Neural cell (in vitro differentiated cells): ENCODE measurements around the gene CRKL. TPM values are rescaled to one million over a fixed set of nuclear protein-coding genes. Genes with fewer than 3 reads are reported as not detected.

Experiments used
- H2AFZ ChIP-seq: fragments of 200-600, 300-800 bp; sonication (generic), shearing (Covaris generic); 2 replicates; pipeline ENCODE4 v1.6.0; 2014; ENCODE audit warnings: low read depth, mild to moderate bottlenecking, antibody characterized with exemption, low read length, moderate library complexity
- H3F3A ChIP-seq: fragments of 200-600 bp; shearing (Covaris generic); 2 replicates; pipeline ENCODE4 v1.6.1; 2016; ENCODE audit warnings: mild to moderate bottlenecking, moderate library complexity, mixed read lengths, antibody characterized with exemption, low read length; ENCODE audit not compliant: insufficient read depth, poor library complexity, severe bottlenecking
- H3K27ac ChIP-seq: fragments of 200-600, 300-800 bp; sonication (generic), shearing (Covaris generic); 2 replicates; pipeline ENCODE4 v1.5.1; 2014; ENCODE audit warnings: mild to moderate bottlenecking, low read length, moderate library complexity
- H3K27me3 ChIP-seq: fragments of 300-800, 200-600 bp; sonication (generic), shearing (Covaris generic); 2 replicates; pipeline ENCODE4 v1.6.0; 2014; ENCODE audit warnings: mild to moderate bottlenecking, low read depth, low read length, moderate library complexity; ENCODE audit not compliant: insufficient read depth
- H3K36me3 ChIP-seq: fragments of 300-800, 200-600 bp; sonication (generic), shearing (Covaris generic); 2 replicates; pipeline ENCODE4 v1.5.1; 2014; ENCODE audit warnings: mild to moderate bottlenecking, antibody characterized with exemption, low read length, moderate library complexity; ENCODE audit not compliant: insufficient read depth
- H3K4me2 ChIP-seq: fragments of 300-800, 200-600 bp; sonication (generic), shearing (Covaris generic); 2 replicates; pipeline ENCODE4 v1.6.0; 2014; ENCODE audit warnings: mild to moderate bottlenecking, low read length
- H3K4me3 ChIP-seq: fragments of 300-800, 200-600 bp; sonication (generic), shearing (Covaris generic); 2 replicates; pipeline ENCODE4 v1.5.1; 2014; ENCODE audit warnings: mild to moderate bottlenecking, low read length, moderate library complexity
- H3K79me2 ChIP-seq: fragments of 200-600 bp; shearing (Covaris generic); replicated peaks from 2 replicates; pipeline ENCODE4 v1.6.0; 2014; ENCODE audit warnings: mild to moderate bottlenecking, low read length, moderate library complexity; ENCODE audit not compliant: insufficient read depth
- H3K9ac ChIP-seq: fragments of 300-800, 200-600 bp; sonication (generic), shearing (Covaris generic); 2 replicates; pipeline ENCODE4 v1.6.1; 2016; ENCODE audit warnings: mild to moderate bottlenecking, low read length, mixed read lengths
- H3K9me2 ChIP-seq: fragments of 200-600 bp; shearing (Covaris generic); 2 replicates; pipeline ENCODE4 v1.6.1; 2016; ENCODE audit warnings: mild to moderate bottlenecking, low read length, mixed read lengths; ENCODE audit not compliant: insufficient read depth
- H3K9me3 ChIP-seq: fragments of 200-600, 300-800 bp; sonication (generic), shearing (Covaris generic); 2 replicates; pipeline ENCODE4 v1.6.1; 2016; ENCODE audit warnings: mild to moderate bottlenecking, mixed run types, low read length, moderate library complexity, mixed read lengths
- H4K20me1 ChIP-seq: fragments of 200-600 bp; shearing (Covaris generic); 2 replicates; pipeline ENCODE4 v1.6.1; 2016; ENCODE audit warnings: mild to moderate bottlenecking, mixed run types; ENCODE audit not compliant: insufficient read depth
- EP300 ChIP-seq: fragments of 450-650 bp; conservative IDR thresholded peaks from 2 replicates; pipeline ENCODE4 v1.6.1; 2014; ENCODE audit warnings: antibody characterized with exemption, mild to moderate bottlenecking, moderate library complexity; ENCODE audit not compliant: poor library complexity, severe bottlenecking
- EZH2 ChIP-seq: fragments of 200-600, 300-800 bp; shearing (Covaris generic), sonication (generic); IDR thresholded peaks from 2 replicates; pipeline ENCODE4 v1.6.1; 2014; ENCODE audit warnings: antibody characterized with exemption, low read length, borderline replicate concordance, mild to moderate bottlenecking; ENCODE audit not compliant: insufficient read depth, poor library complexity, severe bottlenecking
- MXI1 ChIP-seq: fragments of 450-650 bp; conservative IDR thresholded peaks from 2 replicates; pipeline ENCODE4 v1.6.1; 2014; ENCODE audit warnings: antibody characterized with exemption, mild to moderate bottlenecking; ENCODE audit not compliant: poor library complexity, severe bottlenecking
- POLR2AphosphoS5 ChIP-seq: IDR thresholded peaks from 2 replicates; pipeline ENCODE4 v1.6.1; 2012
- RAD21 ChIP-seq: fragments of 450-650 bp; conservative IDR thresholded peaks from 2 replicates; pipeline ENCODE4 v1.6.1; 2014; ENCODE audit warnings: antibody characterized with exemption, mild to moderate bottlenecking, moderate library complexity
- SMC3 ChIP-seq: fragments of 450-650 bp; conservative IDR thresholded peaks from 2 replicates; pipeline ENCODE4 v1.6.1; 2014; ENCODE audit warnings: antibody characterized with exemption, mild to moderate bottlenecking, moderate library complexity; ENCODE audit not compliant: poor library complexity
- TAF1 ChIP-seq: IDR thresholded peaks from 2 replicates; pipeline ENCODE4 v1.6.1; 2012; ENCODE audit warnings: low read depth
- polyA plus RNA-seq: library from polyadenylated mRNA; depleted of rRNA; stranded (reverse); fragments of >200 nt; gene quantifications from 2 replicates; pipeline ENCODE4 v1.2.3, GENCODE V29; 2014
- TF ChIP-seq, protein P1 (sequence below): IDR thresholded peaks from 2 replicates; pipeline ENCODE4 v1.6.1; 2012; ENCODE audit warnings: borderline replicate concordance
- TF ChIP-seq, protein P2 (sequence below): fragments of 450-650 bp; IDR thresholded peaks from 2 replicates; pipeline ENCODE4 v1.5.1; 2014; ENCODE audit warnings: antibody characterized with exemption, mild to moderate bottlenecking, moderate library complexity; ENCODE audit not compliant: poor library complexity, severe bottlenecking

The CRKL gene
- polyA plus RNA-seq, 1 donor from 2014 or later, result 46.8 TPM

DNA sequence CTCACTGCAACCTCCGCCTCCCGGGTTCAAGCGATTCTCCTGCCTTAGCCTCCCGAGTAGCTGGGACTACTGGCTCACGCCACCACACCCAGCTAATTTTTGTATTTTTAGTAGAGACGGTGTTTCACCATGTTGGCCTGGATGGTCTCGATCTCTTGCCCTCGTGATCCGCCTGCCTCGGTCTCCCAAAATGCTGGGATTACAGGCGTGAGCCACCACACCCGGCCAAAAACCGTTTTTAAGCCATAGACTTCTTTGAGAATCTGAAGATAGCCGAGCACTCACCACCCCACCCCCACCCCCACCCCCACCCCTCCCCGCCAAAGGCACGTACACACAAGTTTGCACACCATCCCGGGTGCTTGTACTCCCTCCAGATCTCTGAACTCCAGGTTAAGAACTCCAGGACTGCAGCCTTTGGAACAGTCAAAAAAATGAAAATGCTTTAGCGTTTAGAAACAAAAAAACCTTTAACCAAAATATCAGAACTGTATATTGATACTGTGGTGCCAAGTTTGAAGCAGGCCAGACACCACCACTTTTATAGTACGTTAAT, 1.5 kb downstream of the CRKL start:
- Histone ChIP-seq H3K27ac (peak overlapping the region; percentile 97), H3K79me2 (peaks cover 54% of the 10 kb centered on the region), H3K9ac (peak overlapping the region; percentile 99), H3K36me3 (no peaks in the 10 kb centered on the region), H3F3A (peaks cover 4% of the 10 kb centered on the region), H3K4me3 (peak overlapping the region; percentile 100), H3K9me3 (no peaks in the 10 kb centered on the region), H3K9me2 (no peaks in the 10 kb centered on the region), H3K4me2 (peak overlapping the region; percentile 86), H4K20me1 (peaks cover 15% of the 10 kb centered on the region), H2AFZ (no peak overlapping the region), H3K27me3 (no peaks in the 10 kb centered on the region)
- TF ChIP-seq TAF1 (no peak), EZH2 (no peak), EP300 (no peak), MXI1 (no peak), SMC3 (no peak), RAD21 (no peak), POLR2AphosphoS5 (no peak)
- TF ChIP-seq, protein P1, sequence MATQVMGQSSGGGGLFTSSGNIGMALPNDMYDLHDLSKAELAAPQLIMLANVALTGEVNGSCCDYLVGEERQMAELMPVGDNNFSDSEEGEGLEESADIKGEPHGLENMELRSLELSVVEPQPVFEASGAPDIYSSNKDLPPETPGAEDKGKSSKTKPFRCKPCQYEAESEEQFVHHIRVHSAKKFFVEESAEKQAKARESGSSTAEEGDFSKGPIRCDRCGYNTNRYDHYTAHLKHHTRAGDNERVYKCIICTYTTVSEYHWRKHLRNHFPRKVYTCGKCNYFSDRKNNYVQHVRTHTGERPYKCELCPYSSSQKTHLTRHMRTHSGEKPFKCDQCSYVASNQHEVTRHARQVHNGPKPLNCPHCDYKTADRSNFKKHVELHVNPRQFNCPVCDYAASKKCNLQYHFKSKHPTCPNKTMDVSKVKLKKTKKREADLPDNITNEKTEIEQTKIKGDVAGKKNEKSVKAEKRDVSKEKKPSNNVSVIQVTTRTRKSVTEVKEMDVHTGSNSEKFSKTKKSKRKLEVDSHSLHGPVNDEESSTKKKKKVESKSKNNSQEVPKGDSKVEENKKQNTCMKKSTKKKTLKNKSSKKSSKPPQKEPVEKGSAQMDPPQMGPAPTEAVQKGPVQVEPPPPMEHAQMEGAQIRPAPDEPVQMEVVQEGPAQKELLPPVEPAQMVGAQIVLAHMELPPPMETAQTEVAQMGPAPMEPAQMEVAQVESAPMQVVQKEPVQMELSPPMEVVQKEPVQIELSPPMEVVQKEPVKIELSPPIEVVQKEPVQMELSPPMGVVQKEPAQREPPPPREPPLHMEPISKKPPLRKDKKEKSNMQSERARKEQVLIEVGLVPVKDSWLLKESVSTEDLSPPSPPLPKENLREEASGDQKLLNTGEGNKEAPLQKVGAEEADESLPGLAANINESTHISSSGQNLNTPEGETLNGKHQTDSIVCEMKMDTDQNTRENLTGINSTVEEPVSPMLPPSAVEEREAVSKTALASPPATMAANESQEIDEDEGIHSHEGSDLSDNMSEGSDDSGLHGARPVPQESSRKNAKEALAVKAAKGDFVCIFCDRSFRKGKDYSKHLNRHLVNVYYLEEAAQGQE, result no peak
- TF ChIP-seq, protein P2, sequence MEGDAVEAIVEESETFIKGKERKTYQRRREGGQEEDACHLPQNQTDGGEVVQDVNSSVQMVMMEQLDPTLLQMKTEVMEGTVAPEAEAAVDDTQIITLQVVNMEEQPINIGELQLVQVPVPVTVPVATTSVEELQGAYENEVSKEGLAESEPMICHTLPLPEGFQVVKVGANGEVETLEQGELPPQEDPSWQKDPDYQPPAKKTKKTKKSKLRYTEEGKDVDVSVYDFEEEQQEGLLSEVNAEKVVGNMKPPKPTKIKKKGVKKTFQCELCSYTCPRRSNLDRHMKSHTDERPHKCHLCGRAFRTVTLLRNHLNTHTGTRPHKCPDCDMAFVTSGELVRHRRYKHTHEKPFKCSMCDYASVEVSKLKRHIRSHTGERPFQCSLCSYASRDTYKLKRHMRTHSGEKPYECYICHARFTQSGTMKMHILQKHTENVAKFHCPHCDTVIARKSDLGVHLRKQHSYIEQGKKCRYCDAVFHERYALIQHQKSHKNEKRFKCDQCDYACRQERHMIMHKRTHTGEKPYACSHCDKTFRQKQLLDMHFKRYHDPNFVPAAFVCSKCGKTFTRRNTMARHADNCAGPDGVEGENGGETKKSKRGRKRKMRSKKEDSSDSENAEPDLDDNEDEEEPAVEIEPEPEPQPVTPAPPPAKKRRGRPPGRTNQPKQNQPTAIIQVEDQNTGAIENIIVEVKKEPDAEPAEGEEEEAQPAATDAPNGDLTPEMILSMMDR, result no peak

DNA sequence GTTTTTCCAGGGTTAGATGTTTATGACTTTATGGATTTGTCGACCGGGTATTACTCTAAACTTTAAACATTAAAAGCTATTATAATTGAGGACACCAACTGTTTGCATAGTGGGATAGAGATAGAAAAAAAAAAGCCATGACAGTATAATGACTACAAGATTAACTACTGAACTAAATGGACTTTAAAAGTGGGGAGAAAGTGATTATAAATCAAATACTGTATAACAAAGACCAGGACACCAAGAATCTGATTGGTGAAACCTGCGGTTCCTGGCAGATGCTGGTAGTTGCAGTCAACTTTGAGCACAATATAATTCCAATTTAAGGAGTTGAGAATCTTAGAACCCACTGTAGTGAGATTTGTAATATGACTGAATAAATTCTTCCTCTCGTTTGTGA, 2.5 kb downstream of the CRKL start:
- no peak overlapping the region for H3K27ac ChIP-seq
- TF ChIP-seq SMC3 (no peak), RAD21 (no peak), MXI1 (no peak), EP300 (no peak), EZH2 (no peak), POLR2AphosphoS5 (no peak), TAF1 (no peak)
- TF ChIP-seq, protein P1, result no peak
- TF ChIP-seq, protein P2, result no peak
- no peaks in the 10 kb centered on the region for H3K9me2 ChIP-seq
- no peak overlapping the region for H2AFZ ChIP-seq
- H3F3A ChIP-seq, result peaks cover 4% of the 10 kb centered on the region
- peak overlapping the region; percentile 9 for H3K9ac ChIP-seq
- peak overlapping the region; percentile 100 for H3K4me3 ChIP-seq
- H3K79me2 ChIP-seq, result peaks cover 64% of the 10 kb centered on the region
- no peaks in the 10 kb centered on the region for H3K27me3 ChIP-seq
- H3K4me2 ChIP-seq, result peak overlapping the region; percentile 86
- no peaks in the 10 kb centered on the region for H3K36me3 ChIP-seq
- peaks cover 20% of the 10 kb centered on the region for H4K20me1 ChIP-seq
- H3K9me3 ChIP-seq, result no peaks in the 10 kb centered on the region
